ENCODE measurements around the gene SORL1.

SORL1 gene

DNA sequence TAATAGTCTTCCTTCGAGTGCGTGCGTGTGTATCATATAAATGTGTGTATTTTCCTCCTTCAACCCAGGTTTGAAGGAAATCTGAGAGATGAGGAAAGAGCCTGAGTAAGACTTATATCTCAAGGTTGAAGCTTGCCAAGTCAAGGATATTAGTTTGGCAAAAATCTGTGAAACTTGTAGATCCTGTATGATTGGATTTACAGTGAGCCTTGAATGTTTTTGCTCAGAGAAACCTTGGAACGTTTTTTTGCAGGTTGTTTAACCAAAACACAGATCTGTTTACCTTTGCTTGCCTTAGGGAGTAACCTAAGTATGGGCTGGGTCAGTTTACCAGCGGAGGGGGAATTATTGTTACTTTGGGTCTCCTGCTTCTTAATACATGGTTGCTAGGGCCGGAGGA lies 36.5 kb downstream of the SORL1 start:
- TF ChIP-seq GATA2 (IDR thresholded peaks at IDR 0.05; ENCODE audit: low read depth, low read length) (no peak), GATA3 (IDR thresholded peaks at IDR 0.05; ENCODE audit: low read depth, low read length) (no peak)

DNA sequence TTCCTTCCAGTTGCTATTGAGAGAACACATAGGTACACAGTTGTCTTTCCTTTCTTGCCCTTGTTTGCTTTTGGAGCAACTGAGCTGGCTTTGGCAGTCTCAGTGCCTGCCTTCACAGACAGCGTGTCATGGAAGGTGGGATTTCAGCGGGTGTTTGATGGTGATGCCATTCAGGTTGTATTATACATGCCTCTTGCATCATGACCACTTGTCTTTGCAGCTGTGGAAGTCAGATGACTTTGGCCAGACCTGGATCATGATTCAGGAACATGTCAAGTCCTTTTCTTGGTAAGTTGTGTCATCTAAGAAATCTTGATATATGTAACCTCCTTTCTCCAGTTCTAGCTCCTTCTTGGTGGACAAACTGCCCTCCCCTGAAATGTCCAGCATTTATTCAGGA lies 37.7 kb downstream of the SORL1 start:
- no peak for TF ChIP-seq GATA2 (IDR thresholded peaks at IDR 0.05; ENCODE audit: low read depth, low read length)
- TF ChIP-seq GATA3 (IDR thresholded peaks at IDR 0.05; ENCODE audit: low read depth, low read length), result no peak

DNA sequence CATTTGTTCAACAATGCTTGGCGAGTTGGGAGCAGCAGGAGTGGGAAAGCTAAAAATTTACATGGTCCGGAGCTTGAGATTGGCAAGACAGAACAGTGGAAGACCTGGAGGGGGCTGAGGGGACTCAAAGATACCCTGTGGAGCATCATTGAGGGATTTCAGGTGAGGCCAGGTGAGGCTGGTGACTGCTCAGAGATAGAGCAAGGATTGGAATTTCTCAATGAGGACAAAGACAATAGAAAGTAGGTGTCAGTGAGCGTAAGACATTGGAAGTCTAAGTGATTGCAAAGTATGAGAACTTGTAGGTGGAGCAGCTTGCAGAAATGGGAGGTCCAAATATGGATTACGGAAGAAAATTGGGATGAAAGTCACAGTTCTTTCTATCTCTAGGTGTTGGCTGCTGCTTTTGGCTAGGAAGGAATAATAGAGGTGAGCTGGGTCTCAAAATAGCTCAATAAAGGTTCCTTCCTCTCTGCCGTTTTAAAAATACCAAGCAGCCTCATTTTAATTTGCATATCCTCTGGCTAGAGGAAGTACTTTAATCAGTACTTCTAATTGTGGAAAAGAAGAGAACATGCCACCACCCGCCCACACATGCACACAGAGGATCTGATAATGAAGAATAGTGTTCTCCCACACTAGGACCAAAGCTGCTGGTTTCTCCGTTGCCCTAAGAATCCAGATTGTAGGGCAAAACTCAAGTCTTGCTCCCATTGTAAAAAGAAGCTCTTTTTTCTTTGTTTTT lies 42.4 kb downstream of the SORL1 start:
- TF ChIP-seq GATA3 (IDR thresholded peaks at IDR 0.05; ENCODE audit: low read depth, low read length) (no peak), GATA2 (IDR thresholded peaks at IDR 0.05; ENCODE audit: low read depth, low read length) (no peak)

DNA sequence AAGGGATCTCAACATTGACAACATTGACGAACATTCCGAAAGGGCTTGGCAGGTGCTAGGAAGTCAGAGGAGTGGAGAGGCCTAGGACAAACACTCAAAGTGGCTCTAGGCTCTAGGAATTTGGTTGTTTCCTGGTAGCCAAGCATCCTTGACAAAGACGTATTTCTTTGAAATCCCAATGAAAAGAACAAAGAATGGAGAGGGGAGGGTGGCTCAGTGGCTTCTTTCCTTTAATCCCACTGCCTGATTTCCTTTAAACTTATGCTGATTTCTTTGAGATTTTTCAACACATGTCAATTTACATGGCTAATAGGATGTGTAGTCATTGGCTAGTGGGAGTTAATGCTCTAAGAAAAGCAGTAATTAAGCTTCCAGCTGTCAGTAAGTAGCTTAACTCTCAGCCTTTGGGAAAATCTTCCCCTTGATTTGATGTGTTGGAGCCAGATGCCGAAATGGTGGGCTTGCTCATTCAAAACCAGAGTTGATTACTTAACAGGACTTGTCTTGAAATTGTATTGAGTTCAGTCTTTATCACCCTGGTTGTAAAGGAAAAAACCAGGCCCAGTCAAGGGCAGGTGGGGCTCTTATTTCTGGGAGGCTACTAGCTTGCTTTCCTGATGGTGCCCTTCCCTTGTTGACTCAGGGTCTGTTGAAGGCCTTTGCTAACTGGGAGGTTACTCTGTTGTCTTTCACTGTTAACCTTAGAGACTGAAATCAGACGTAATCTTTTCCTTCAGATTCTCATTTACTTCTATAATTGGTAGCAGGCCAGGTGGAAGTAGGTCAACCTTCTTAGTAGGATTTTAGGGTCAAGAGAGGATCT lies 45.3 kb downstream of the SORL1 start:
- TF ChIP-seq GATA2 (IDR thresholded peaks at IDR 0.05; ENCODE audit: low read depth, low read length) (no peak), GATA3 (IDR thresholded peaks at IDR 0.05; ENCODE audit: low read depth, low read length) (no peak)

DNA sequence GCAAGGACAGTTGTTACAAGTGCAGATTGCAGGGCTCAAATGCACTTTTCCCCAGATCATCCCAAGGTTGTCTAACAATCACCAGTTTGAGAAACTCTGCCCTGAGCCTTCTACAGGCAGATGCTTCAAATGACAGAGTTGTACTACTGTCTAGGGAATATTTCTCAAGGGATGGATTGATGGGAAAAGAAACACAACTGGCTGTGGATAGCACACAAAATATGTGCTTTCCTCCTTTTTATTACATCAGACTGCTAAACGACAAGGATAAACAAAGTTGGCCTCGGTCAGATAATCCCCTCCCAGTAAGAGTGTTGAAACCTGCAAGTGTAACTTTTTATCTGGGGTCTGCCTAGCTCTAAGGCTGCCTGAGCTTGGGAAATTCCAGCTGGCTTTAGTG lies 47.3 kb downstream of the SORL1 start:
- TF ChIP-seq GATA3 (IDR thresholded peaks at IDR 0.05; ENCODE audit: low read depth, low read length), result no peak
- no peak for TF ChIP-seq GATA2 (IDR thresholded peaks at IDR 0.05; ENCODE audit: low read depth, low read length)

DNA sequence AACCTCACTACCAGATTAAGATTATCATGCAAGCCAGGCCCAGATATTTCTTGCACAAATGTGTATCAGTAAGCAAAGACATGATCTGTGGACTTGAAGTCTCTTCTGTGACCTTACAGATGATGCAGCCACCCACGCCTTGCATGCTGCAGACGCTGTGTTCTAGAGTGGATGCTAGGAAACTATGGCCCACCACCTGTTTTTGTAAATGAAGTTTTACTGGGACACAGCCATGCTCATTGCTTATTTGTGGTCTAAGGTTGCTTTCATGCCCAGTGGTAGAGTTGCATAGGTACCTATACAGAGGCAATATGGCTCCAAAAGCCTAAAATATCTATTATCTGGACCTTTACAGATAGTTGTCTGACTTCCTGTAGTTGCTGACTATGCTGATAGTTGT lies 48.2 kb downstream of the SORL1 start:
- TF ChIP-seq GATA2 (IDR thresholded peaks at IDR 0.05; ENCODE audit: low read depth, low read length) (no peak), GATA3 (IDR thresholded peaks at IDR 0.05; ENCODE audit: low read depth, low read length) (no peak)

DNA sequence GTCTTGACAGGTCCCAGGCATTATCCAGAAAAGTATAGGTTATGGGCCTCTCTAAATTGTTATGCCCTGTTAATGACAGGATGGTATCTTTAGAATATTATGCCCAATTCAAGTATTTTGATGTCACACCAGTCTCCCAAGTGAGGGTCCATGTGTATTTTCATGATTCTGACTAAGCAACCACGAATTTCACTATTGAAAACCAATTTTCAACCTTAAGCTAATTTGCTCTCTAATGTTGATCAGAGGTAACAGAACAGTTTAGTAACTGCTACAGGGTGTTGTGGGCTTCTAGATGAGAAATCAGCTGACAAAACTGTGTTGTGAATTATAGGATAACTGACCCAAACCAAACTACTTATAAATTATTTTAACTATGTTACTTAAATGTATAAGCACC lies 48.6 kb downstream of the SORL1 start:
- no peak for TF ChIP-seq GATA3 (IDR thresholded peaks at IDR 0.05; ENCODE audit: low read depth, low read length)
- no peak for TF ChIP-seq GATA2 (IDR thresholded peaks at IDR 0.05; ENCODE audit: low read depth, low read length)

DNA sequence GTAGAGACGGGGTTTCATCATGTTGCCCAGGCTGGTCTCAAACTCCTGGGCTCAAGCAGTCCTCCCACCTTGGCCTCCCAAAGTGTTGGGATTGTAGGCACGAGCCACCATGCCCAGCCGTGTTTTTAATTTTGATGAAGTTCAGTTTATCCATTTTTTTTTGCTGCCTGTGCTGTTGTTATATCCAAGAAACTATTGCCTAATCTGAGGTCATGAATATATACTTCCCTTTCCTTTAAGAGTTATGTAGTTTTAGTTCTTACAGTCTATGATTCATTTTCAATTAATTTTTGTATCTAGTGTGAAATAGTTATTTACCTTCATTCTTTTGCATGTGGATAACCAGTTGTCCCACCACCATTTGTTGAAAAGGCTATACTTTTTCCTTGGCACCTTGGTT lies 50.9 kb downstream of the SORL1 start:
- TF ChIP-seq GATA2 (IDR thresholded peaks at IDR 0.05; ENCODE audit: low read depth, low read length), result no peak
- no peak for TF ChIP-seq GATA3 (IDR thresholded peaks at IDR 0.05; ENCODE audit: low read depth, low read length)

DNA sequence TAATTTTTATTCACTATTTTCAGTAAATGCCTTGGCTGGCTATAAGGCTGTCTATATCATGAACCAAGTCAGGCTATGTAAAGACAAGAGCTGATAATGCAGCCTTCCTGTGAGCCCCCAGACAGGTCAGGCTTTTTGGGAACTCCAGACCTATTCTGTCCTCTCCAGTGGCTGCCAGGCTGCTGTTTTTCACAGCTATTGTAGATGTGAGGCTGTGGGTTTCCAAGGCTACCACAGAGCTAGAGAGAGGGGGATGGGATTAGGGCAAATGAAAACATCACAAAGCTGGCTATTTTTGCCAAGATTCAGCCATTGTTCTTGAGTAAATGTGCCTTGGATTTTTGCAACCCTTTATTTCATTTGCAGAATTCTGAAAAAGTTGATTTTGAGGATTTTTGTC lies 56.3 kb downstream of the SORL1 start:
- TF ChIP-seq GATA2 (IDR thresholded peaks at IDR 0.05; ENCODE audit: low read depth, low read length) (no peak), GATA3 (IDR thresholded peaks at IDR 0.05; ENCODE audit: low read depth, low read length) (no peak)

DNA sequence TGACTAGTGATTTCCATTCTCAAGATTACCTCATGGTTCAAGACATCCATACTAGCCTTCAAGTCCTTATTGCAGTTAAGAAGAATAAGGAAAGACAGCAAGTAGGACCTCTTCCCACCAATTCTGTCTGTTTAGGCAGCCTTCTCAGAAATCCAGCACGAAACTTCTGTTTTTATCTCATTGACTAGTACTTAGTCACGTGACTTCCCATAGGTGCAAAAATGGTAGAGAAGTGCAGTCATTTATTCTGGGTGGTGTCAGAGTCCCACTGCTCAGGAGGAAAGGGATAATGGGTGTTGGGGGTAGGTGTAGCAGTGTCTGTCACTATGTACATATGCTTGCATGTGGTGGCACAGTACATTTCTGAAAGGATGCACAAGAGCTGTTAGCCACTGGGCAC lies 58.3 kb downstream of the SORL1 start:
- no peak for TF ChIP-seq GATA3 (IDR thresholded peaks at IDR 0.05; ENCODE audit: low read depth, low read length)

DNA sequence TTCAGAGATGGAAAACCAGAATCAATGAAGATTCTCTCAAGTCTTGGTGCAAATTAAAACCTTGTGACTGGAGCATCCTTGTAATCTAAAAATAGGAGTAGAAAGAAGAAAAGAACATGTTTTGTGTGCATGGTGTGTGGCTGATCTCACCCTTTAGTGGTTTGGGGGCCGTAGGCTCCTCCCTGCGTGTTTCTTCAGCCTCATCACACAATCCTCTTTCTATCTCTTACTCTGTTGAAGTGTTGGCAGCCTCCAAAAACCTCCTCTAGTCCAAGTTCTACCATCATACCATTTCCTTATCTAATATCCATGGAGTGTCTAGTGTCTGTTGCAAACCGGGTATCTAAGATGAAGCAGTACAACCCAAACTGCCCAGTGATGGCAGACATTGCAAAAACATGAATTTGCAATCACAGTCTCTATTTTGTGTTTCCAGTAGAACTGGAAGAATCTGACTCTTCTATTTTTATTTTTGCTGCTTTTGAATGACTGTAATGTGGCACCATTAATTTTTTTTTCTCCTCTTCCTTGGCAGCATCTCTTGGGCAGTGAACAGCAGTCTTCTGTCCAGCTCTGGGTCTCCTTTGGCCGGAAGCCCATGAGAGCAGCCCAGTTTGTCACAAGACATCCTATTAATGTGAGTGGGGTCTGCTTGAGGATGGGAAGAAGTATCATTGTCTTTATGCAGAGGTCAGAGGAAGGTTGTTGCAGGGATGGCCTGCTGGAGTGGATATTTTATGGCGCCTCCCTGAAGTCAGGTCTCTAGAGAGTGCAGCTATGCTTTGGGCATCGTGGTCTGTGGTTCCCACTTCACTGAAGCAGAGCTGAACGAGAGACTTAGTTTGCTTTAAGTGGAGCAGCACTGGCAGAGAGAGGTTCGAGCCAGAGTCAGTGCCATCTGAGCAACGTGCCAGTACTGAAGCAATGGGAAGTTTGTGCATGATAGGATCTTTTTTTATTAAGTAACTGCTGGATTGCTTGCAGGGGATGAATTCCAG lies 60.7 kb downstream of the SORL1 start:
- TF ChIP-seq GATA2 (IDR thresholded peaks at IDR 0.05; ENCODE audit: low read depth, low read length), result no peak
- TF ChIP-seq GATA3 (IDR thresholded peaks at IDR 0.05; ENCODE audit: low read depth, low read length), result no peak

DNA sequence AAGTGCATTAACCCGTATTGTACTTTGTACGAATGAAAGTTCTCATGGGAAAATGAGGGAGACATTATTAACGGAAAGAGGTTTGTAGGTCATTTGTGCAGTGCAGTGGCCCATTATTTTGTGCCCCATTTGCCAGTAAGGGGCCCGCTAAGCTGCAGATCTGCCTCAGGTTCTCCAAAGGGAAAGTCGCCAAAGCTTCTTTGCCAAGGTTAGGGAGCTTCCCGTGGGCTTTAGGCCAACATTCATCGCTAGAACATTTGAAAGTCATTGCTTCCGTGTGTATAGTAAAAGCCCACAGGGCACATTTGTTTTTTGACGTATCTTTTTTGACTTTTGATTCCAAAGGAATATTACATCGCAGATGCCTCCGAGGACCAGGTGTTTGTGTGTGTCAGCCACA lies 61.7 kb downstream of the SORL1 start:
- TF ChIP-seq GATA2 (IDR thresholded peaks at IDR 0.05; ENCODE audit: low read depth, low read length) (no peak), GATA3 (IDR thresholded peaks at IDR 0.05; ENCODE audit: low read depth, low read length) (no peak)

DNA sequence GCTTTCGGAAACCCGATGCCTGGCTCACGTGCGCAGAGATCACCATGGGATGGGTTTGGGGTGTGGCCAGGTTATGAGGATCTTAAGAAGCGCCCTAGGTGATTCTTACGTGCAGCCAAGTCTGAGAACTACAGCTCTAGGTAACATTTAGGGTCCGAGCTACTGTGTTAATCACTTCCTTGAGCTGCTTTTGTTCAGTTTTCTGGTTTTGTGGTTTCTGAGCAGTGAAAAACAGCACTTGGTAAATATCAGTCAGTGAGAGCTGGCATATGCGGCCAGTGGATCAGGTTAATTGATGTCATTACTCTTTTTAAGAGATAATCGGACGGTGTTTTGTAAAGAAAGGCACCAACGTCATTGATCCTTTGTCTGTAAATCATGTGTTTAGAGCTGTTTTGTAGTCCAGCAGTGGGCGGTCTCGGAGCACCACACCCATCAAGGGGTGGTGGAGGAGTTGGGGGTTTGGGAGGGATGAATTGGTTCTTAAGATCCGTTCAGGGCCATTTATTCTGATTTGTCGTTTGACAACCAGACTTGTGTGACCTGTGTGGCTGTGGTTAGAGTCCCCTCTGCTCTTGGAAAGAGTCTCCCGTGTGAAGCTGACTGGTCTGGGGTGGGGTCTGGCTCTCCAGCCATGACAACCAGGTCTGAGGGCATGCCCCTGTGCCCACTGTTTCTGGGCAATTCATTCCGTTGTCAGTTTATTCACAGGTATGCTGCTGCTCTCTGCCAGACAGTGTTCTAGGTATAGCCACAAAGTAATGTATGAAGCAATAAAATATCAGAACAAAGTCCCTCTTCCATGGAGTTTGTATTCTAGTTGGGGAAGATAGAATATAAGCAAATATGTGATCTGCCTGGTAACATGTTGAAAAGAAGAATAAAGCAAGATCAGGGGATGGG lies 62.6 kb downstream of the SORL1 start:
- TF ChIP-seq GATA3 (IDR thresholded peaks at IDR 0.05; ENCODE audit: low read depth, low read length) (no peak), GATA2 (IDR thresholded peaks at IDR 0.05; ENCODE audit: low read depth, low read length) (no peak)
